Measurements from ENCODE around the gene TMEM239. TPM values are rescaled to one million over a fixed set of nuclear protein-coding genes. Genes with fewer than 3 reads are reported as not detected.
A peak's percentile ranks its signal among the peaks of the same experiment; 100 is the strongest.
"Not testable (repeated sequence)": the region's sequence is repeated elsewhere in the genome, so short reads cannot be mapped to it uniquely, and the experiment has no call there.

The TMEM239 gene
- not detected for total RNA-seq

DNA sequence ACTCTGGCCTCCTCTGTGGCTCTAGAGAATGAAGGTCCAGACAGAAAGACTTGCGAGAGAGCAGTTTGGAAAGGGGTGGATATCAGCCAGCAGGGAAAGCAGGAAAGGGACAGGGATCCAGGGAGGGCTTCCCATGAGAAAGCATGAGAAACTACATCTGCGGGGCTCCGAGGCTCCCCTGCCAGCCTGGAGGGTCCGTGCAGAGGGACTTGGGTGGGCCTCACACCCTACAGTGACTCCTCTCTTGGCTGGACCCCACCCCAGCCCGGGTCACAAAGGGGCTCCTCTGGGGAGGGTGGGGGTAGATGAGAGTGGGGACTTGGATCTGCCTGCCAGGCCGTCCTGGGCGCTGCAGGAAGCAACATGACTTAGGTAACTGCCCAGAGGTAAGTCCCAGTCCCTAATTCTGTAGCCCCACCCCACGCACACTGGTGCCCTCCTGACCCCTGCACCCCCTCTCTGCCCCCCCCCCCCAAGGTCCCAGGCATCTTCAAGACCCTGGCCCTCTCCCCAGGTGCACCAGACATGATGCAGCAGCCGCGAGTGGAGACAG, at the start of gene TMEM239:
Gene TMEM239 (plus strand): TSS at position 335 of the 553 bp plus-strand sequence. CDS start 191 bp downstream, at position 526.
- peaks cover 13 to 19% of the 10 kb centered on the region in 2 donors for H3K36me3 Mint-ChIP-seq
- no peak within 1 kb of the TSS for H3K27ac Mint-ChIP-seq
- ATAC-seq (no peak), DNase-seq (ENCODE audit: low spot score in 2 of 2) (no peak)
- H3K9me3 Mint-ChIP-seq, result peaks cover 0 to 16% of the 10 kb centered on the region in 2 donors

DNA sequence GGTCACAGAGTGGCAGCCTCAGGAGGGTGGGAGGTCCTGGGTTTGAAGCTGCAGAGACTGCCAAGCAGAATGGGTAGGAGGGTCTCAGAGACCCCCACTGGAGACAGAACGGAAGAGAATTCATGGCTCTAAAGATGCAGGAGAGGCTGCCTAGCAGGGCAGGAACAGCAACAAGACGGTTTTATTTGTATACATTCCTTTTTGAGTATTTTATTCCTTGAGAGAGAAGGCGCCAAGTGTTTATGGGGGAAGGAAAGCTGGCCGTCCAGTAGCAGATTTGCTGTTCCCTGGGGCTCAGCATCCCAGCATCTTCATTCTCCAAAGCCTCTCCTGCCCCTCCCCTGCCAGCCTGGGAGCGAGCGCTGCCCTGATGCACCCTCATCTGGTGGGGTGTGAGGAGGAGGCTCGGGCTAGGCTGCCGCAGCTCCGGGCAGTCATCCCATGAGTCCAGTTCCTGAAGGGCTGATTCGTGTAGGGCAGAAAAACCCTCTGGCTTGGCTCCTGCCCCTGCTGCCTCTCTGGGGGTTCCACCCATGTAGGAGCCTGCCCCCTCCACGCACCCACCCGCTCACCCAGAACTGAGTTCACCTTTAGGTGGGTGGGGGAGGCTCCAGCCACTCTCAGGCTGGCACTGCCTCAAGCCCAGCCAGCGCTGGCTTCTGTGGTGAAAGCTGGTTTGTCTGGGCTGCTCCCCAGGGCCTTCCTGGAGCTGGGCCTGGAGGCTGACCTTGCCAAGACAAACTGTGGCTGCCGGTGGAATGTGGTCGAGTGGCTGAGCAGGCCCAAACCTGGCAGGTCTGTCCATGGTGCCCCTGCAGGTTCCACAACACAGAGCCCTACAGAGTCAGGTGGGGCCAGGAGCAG, 48.2 kb upstream of the TMEM239 start:
- no peak for ATAC-seq
- no peak overlapping the region for H3K27ac Mint-ChIP-seq
- no peaks in the 10 kb centered on the region for H3K9me3 Mint-ChIP-seq
- DNase-seq (ENCODE audit: low spot score in 2 of 2), result no peak
- H3K36me3 Mint-ChIP-seq, result no peaks in the 10 kb centered on the region

DNA sequence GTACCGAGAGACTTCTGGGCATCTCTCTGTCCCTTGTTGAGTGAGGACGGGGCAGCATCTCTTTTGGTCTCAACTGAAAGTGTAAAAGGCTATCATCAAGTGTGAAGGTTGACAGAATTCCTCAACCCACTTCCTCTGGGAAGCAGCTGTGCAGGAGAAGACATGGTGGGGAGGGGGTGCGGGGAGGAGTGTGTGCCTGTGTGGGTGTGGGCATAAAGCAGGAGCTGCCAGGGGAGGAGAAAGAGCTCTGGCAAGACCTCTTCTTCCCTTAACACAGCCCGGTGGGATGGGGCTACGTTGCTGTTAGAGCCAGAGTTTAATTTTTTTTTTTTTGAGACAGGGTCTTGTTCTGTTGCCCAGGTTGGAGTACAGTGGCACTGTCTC, 47.5 kb upstream of the TMEM239 start:
- no peak for ATAC-seq
- H3K36me3 Mint-ChIP-seq, result no peaks in the 10 kb centered on the region
- no peak overlapping the region for H3K27ac Mint-ChIP-seq
- DNase-seq (ENCODE audit: low spot score in 2 of 2), result no peak
- no peaks in the 10 kb centered on the region for H3K9me3 Mint-ChIP-seq

DNA sequence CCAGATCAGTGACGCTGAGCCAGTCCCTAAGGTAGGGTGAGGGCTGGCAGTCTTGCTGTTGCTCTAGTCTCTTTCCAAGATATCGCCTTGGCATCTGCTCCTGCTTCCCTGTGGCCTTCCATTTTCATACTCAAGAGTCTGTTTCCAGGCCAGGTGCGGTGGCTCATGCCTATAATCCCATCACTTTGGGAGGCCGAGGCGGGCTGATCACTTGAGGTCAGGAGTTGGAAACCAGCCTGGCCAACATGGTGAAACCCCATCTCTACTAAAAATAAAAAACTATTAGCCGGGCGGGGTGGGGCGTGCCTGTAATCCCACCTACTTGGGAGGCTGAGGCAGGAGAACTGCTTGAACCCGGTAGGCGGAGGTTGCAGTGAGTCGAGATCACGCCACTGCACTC, 46.1 kb upstream of the TMEM239 start:
- DNase-seq (ENCODE audit: low spot score in 2 of 2); H3K27ac Mint-ChIP-seq; H3K36me3 Mint-ChIP-seq; ATAC-seq; H3K9me3 Mint-ChIP-seq: not testable (repeated sequence)

DNA sequence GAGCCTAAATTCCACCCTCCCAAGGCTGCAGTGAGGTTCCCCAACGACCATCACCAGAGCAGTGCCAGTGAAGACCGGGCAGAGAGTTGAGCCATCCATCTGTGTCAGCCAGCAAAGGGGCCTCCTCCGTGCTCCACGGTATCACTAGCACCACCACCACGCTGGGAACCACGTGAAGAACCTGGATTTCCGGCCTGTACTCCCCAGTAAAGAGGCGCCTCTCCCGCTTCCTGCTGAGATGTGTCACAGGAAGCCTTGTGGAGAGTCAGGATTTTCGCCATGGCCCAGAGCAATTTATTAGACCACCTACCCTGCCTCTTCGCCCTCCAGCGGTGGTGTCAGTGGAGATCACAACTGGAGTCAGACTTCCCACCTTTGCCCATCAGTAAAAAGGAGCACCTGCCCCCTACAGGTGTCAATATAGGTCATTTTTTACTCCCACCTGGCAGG, 44.5 kb upstream of the TMEM239 start:
- ATAC-seq (no peak), DNase-seq (ENCODE audit: low spot score in 2 of 2) (no peak)
- H3K27ac Mint-ChIP-seq, result no peak overlapping the region
- H3K36me3 Mint-ChIP-seq, result no peaks in the 10 kb centered on the region
- H3K9me3 Mint-ChIP-seq, result no peaks in the 10 kb centered on the region

DNA sequence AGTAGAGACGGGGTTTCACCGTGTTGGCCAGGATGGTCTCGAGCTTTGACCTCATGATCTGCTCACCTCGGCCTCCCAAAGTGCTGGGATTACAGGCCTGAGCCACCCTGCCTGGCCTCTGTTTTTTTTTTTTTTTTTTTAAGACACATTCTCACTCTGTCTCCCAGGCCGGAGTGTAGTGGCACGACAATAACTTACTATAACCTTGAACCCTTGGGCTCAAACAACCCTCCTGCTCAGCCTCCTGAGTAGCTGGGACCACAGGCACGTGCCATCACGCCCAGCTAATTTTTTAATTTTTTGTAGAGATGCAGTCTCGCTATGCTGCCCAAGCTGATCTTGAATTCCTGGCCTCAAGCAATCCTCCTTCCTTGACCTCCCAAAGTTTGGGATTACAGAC, 42.4 kb upstream of the TMEM239 start:
- ATAC-seq (no peak), DNase-seq (ENCODE audit: low spot score in 2 of 2) (no peak)
- H3K36me3 Mint-ChIP-seq, result no peaks in the 10 kb centered on the region
- no peak overlapping the region for H3K27ac Mint-ChIP-seq
- no peaks in the 10 kb centered on the region for H3K9me3 Mint-ChIP-seq

DNA sequence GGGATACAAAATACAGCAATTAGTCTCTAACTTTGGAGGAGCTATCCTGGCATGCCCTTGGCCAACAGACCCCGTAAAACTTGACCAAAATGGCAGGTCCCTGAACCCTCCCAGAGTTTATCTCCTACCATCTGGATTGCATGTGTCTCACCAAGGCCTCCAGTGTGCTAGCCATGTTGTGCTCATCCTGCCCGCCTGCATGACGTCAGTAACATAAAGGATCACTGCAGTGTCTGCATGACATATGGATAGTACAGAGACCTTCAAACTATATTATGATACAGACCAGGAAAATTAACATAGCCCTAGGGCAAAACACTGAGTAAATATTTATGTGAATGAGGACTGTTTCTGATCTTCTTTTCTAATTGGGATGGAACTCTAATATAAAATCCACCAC, 41.0 kb upstream of the TMEM239 start:
- DNase-seq (ENCODE audit: low spot score in 2 of 2), result no peak
- ATAC-seq, result no peak
- Mint-ChIP-seq H3K27ac (no peak overlapping the region), H3K36me3 (no peaks in the 10 kb centered on the region), H3K9me3 (no peaks in the 10 kb centered on the region)

DNA sequence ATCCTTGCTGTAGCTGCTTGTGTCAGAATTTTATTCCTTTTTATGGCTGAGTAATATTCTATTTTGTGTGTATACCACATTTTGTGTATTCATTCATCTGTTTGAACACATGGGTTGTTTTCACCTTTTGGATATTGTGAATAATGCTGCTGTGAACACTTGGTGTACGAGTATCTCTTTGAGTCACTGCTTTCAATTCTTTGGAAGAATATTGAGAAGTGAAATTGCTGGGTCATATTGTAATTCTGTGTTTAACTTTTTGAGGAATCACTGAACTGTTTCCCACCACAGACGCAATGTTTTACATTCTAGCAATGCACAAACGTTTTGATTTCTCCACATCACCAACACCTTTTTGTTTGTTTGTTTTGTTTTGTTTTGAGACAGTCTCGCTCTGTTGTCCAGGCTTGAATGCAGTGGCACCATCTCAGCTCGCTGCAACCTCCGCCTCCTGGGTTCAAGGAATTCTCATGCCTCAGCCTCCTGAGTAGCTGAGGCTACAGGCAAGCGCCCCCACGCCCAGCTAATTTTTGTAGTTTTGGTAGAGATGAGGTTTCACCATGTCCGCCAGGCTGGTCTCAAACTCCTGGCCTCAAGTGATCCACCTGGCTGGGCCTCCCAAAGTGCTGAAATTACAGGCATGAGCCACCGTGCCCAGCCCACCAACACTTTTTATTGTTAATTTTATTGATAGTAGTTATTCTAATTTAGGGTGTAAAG, 37.4 kb upstream of the TMEM239 start:
- peak in 1 of 2 donors; percentile 58 for ATAC-seq
- Mint-ChIP-seq H3K27ac (no peak overlapping the region), H3K9me3 (no peaks in the 10 kb centered on the region), H3K36me3 (no peaks in the 10 kb centered on the region)
- no peak for DNase-seq (ENCODE audit: low spot score in 2 of 2)

DNA sequence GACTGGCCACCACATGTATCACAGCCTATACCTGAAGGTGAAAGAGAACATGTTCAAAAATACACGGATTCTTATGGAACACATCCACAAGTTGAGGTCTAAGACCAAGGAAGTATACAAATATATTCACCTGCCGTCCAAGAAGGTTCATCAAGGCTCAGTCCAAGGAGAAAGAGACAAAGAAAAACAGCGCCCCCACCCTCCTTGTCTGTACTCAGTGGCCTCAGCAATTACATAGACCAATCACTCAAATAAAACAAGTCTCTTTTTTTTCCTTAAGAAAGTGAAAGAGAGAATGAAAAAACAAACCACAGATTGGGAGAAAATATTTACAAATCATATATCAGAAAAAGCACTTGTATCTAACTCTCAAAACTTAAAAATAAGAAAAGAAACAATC, 35.2 kb upstream of the TMEM239 start:
- DNase-seq (ENCODE audit: low spot score in 2 of 2) (no peak), ATAC-seq (no peak)
- Mint-ChIP-seq H3K27ac (no peak overlapping the region), H3K36me3 (no peaks in the 10 kb centered on the region), H3K9me3 (no peaks in the 10 kb centered on the region)

DNA sequence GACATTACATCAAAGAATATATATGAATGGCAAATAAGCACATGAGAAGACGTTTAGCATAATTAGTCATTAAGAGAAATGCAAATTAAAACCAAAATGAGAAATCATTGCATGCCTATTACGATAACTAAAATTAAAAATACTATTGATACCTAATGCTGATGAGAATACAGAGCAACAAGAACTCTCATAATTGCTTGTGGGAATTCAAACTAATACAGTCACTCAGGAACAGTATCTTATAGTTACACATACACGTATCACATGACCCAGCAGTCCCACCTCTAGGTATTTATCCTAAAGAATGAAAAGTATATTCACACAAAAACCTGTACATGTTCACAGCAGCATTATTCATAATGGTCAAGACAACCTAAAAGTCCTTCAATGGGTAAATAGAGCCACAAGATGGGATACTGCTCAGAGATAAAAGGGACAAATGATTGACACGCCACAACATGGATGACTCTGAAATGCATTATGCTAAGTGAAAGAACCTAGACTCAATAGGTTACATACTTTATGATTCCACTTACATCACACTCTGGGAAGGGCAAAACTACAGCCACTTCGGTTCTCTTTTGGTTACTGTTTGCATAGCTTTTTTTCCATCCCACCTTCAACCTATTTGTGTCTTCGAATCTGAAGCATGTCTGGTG, 32.1 kb upstream of the TMEM239 start:
- ATAC-seq (peak in 1 of 2 donors; percentile 34), DNase-seq (ENCODE audit: low spot score in 2 of 2) (no peak)
- Mint-ChIP-seq H3K27ac (no peak overlapping the region), H3K9me3 (no peaks in the 10 kb centered on the region), H3K36me3 (no peaks in the 10 kb centered on the region)

DNA sequence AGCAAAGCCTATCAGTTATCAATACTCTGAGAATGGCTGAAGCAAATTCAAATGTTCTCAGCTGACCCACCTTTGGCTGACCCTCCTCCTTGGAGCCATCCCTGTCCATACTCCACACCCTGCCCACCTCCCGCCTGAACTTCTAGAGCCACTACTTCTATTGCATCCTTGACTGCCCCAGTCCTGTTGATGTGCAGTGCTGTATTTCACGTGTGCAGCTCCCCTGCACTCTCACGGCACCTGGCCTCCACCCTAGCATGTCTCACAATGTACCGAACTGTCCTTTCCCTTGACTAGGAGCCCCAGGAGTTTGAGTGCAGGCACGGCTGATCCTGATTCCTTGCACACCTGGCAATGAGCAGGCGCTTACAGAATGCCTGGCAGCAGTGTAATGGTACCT, 22.7 kb upstream of the TMEM239 start:
- H3K27ac Mint-ChIP-seq, result no peak overlapping the region

DNA sequence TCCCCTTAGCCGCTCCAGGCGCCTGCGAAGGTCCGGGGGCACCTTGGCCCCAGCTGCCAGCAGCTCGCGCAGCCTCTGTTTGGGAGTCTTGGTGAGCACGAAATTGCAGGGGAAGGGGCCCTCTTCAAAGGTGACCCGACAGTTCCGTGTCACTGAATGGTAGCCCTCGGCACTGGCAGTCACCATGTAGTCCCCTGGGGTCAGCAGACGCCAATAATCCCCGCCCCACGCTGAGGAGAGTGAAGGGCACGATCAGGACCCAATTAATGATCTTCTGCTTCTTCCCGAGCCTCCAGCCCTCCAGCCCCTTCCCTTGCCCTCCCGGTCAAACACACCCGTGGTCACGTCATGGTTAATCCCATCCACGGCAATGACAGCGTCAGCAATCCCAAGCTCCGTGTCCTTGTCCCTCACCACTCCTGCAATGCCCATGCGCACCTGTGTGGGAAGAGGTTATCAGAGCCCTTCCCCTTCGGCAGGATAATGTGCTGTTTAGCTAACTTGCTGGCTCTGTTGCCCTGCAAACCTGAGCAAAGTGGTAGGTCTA, 21.9 kb upstream of the TMEM239 start:
- no peak overlapping the region for H3K27ac Mint-ChIP-seq
- ATAC-seq (no peak), DNase-seq (ENCODE audit: low spot score in 2 of 2) (no peak)
- peaks cover 0 to 2% of the 10 kb centered on the region in 2 donors for H3K36me3 Mint-ChIP-seq
- H3K9me3 Mint-ChIP-seq, result no peaks in the 10 kb centered on the region

More for the DNA sequence above, 22.7 kb upstream of the TMEM239 start:
- H3K36me3 Mint-ChIP-seq, result no peaks in the 10 kb centered on the region
- ATAC-seq (no peak), DNase-seq (ENCODE audit: low spot score in 2 of 2) (no peak)
- no peaks in the 10 kb centered on the region for H3K9me3 Mint-ChIP-seq

DNA sequence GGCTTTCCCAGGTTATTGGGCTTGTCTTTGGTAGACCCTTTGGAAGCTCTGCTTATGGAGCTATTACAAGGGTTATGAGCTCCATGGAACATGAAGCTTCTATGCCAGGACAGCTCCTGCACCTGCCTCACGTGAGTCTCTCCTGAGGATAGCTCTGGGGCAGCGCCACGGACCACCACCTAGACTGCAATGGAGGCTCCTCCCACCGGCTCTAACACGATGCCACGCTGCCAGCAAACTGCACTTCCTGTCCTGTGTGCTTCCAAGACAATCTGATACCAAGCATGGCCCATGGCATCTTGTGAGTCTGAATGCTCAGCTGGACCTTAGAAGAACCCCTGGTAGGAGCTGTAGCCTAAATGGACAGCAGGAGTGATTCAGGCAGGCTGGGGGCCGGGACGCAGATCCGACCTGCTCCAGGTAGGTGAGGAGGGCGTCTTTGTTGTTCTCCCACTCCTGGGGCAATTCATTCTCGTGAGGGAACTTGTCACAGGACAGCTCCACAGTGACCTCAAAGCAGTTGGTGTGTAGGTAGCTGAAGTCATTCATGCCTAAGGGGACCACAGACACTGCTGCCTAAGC, 21.2 kb upstream of the TMEM239 start:
- no peaks in the 10 kb centered on the region for H3K9me3 Mint-ChIP-seq
- ATAC-seq (no peak), DNase-seq (ENCODE audit: low spot score in 2 of 2) (no peak)
- H3K27ac Mint-ChIP-seq, result no peak overlapping the region
- peaks cover 3 to 9% of the 10 kb centered on the region in 2 donors for H3K36me3 Mint-ChIP-seq

DNA sequence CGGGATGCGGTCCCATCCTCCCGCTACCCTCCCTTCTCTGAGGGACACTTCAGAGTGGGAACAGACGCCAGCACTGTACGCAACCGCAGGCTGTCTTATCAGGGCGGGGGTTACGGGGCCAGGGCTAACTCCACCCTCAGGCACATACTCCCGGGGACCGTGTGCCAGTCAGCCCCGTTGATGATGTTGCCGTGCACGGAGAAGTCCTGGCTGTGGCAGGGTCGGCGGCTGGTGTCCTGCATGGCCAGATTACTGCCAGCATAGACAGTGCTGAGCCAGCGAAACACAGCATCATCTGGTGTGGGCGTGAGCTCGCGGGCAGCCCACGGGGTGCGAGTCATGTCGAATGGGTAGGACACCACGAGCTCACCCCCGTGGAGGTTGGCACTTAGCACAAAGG, 20.7 kb upstream of the TMEM239 start:
- no peak for ATAC-seq
- Mint-ChIP-seq H3K9me3 (no peaks in the 10 kb centered on the region), H3K36me3 (peaks cover 6 to 12% of the 10 kb centered on the region in 2 donors), H3K27ac (no peak overlapping the region)
- DNase-seq (ENCODE audit: low spot score in 2 of 2), result no peak

DNA sequence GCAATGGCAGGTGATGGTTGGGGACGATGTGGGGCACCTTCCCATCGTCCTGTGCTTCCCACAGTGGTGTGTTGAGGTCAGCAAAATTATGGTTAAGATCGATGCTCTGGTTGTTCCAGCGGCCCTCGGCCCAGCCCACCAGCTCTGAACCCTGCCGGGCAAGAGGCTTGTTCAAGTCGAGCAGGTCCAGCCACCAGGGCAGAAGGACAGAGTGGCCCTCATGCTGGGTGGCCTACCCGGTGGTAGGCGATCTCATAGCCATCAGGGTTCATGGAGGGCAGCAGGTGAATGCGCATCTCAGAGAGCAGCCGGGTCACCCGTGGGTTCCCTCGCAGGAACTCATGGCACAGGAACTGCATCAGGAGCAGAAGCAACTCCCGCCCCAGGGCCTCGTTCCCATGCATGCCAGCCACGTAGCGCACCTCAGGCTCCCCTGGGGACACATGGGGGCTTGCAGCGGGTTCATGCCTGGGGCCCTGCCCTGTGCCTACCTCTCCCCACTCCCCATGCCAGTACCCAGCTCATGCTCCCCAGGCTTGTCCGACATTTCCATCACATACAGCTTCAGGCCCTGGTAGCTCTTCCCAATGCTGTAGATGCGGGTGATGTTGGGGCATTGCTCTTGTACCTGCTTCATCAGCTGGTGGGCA, 20.0 kb upstream of the TMEM239 start:
- peaks cover 10 to 17% of the 10 kb centered on the region in 2 donors for H3K36me3 Mint-ChIP-seq
- no peak overlapping the region for H3K27ac Mint-ChIP-seq
- no peak for ATAC-seq
- no peaks in the 10 kb centered on the region for H3K9me3 Mint-ChIP-seq
- no peak for DNase-seq (ENCODE audit: low spot score in 2 of 2)
